Bronchial epithelial cell (primary cell): ENCODE measurements around the gene MYZAP. TPM values are rescaled to one million over a fixed set of nuclear protein-coding genes. Genes with fewer than 3 reads are reported as not detected.
"Not testable (repeated sequence)": the region's sequence is repeated elsewhere in the genome, so short reads cannot be mapped to it uniquely, and the experiment has no call there.

Source experiments
- DNase-seq: peaks from one replicate; pipeline ENCODE4 v3.0.0-alpha.2; 2010; ENCODE audit warnings: low read depth
- FAIRE-seq: peaks from 2 replicates; lab custom pipeline; 2011; peaks lifted over from hg19 to GRCh38; lab: Jason Lieb, UNC
- H3K27me3 ChIP-seq: 2 replicates; pipeline ENCODE4 v1.5.1; 2011; ENCODE audit warnings: low read length; ENCODE audit not compliant: control insufficient read depth, insufficient read depth
- H3K36me3 ChIP-seq: 2 replicates; pipeline ENCODE4 v1.5.1; 2011; ENCODE audit warnings: low read length; ENCODE audit not compliant: control insufficient read depth, insufficient read depth
- H3K4me3 ChIP-seq: 2 replicates; pipeline ENCODE4 v1.5.1; 2011; ENCODE audit warnings: mild to moderate bottlenecking, low read depth, low read length, control low read depth
- total RNA-seq: library from RNA; depleted of rRNA; stranded (reverse); fragments of >200 nt; gene quantifications from 2 replicates; pipeline ENCODE4 v1.2.1, GENCODE V29; 2014
- TF ChIP-seq, protein P1 (sequence below): IDR thresholded peaks from 2 replicates; pipeline ENCODE4 v1.5.1; 2011; ENCODE audit warnings: mild to moderate bottlenecking, moderate library complexity, low read length, control low read depth, inconsistent platforms; ENCODE audit not compliant: insufficient read depth, severe bottlenecking

Gene MYZAP
- total RNA-seq, 1 donor from 2014 or later: 2.4 TPM

- TF ChIP-seq, protein P1, sequence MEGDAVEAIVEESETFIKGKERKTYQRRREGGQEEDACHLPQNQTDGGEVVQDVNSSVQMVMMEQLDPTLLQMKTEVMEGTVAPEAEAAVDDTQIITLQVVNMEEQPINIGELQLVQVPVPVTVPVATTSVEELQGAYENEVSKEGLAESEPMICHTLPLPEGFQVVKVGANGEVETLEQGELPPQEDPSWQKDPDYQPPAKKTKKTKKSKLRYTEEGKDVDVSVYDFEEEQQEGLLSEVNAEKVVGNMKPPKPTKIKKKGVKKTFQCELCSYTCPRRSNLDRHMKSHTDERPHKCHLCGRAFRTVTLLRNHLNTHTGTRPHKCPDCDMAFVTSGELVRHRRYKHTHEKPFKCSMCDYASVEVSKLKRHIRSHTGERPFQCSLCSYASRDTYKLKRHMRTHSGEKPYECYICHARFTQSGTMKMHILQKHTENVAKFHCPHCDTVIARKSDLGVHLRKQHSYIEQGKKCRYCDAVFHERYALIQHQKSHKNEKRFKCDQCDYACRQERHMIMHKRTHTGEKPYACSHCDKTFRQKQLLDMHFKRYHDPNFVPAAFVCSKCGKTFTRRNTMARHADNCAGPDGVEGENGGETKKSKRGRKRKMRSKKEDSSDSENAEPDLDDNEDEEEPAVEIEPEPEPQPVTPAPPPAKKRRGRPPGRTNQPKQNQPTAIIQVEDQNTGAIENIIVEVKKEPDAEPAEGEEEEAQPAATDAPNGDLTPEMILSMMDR: peak; percentile 86
- no peaks in the 10 kb centered on the region for H3K27me3 ChIP-seq
- peak; percentile 93 for DNase-seq
- H3K4me3 ChIP-seq: no peak overlapping the region
- no peaks in the 10 kb centered on the region for H3K36me3 ChIP-seq
- peak; percentile 97 for FAIRE-seq
These were observed 20.2 kb downstream of the MYZAP start for GRCh38 chr15:57611938-57612337.

DNA sequence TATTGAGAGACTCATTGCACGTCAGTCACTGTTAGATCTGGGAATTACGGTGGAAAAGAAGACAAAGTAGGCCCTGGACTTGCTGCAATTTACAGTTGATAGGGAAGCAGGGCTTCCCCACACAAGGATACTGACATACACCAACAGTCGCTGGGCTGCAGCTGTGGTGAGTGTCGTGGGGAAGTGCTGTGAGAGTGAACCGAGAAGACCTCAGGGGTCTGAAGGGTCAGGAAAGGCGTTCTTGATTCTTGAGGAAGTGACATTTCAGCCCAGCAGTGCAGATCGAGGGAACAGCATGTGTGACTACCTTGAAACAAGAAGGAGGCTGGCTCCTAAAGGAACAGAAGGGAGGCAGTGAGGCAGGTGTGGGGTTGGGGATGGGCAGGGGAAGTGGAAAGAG is 22.5 kb downstream of the MYZAP start:
- H3K4me3 ChIP-seq: no peak overlapping the region
- DNase-seq (no peak), FAIRE-seq (no peak)
- TF ChIP-seq, protein P1: no peak
- H3K27me3 ChIP-seq: no peaks in the 10 kb centered on the region
- no peaks in the 10 kb centered on the region for H3K36me3 ChIP-seq

GRCh38 chr15:57615951-57616496 is 24.3 kb downstream of the MYZAP start:
- not testable (repeated sequence) for FAIRE-seq, H3K4me3 ChIP-seq, H3K27me3 ChIP-seq, H3K36me3 ChIP-seq, DNase-seq

DNA sequence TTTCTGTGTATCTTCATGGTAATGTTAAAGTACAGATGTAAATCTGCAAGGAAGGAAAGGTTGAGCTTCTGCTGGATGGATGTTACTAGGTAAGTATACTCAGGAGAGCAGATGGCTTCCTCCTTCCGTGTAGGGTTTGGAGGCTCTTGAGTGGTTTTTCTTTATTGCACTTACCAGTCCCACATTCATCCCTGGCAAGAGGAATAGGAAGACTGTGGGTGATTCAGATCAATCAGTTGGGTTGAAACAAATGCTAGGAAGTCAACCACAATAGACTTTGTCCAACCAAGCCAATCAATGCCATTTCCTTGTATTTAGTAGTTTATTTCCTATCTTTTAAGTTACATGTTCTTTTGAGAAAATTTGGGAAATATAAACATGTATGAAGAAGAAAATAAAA is 26.6 kb downstream of the MYZAP start:
- DNase-seq (no peak), FAIRE-seq (no peak)
- no peak overlapping the region for H3K4me3 ChIP-seq
- TF ChIP-seq, protein P1: no peak
- H3K27me3 ChIP-seq: no peaks in the 10 kb centered on the region
- H3K36me3 ChIP-seq: no peaks in the 10 kb centered on the region

DNA sequence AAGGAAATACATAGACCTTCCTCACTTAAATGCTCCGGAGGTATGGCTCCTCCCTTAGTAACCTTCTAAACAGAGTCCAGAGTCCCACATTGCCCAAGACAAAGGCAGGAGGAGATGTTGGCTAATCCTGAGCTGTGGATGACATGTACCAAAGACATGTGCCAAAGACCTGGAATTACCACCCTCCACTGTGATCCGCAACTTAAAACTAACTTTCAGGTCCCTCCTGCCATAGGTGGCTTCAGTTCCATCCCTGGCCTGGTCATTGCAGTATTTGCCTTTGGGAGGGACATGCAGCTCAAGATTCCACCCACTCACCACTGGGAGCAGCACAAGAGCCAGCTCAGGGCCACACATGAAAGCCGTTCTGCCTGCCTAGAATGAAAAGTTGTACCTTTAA is 28.0 kb downstream of the MYZAP start:
- Histone ChIP-seq H3K4me3 (no peak overlapping the region), H3K36me3 (no peaks in the 10 kb centered on the region), H3K27me3 (no peaks in the 10 kb centered on the region)
- FAIRE-seq (no peak), DNase-seq (no peak)
- TF ChIP-seq, protein P1: no peak

GRCh38 chr15:57624730-57625129 is 33.0 kb downstream of the MYZAP start:
- H3K27me3 ChIP-seq: no peaks in the 10 kb centered on the region
- TF ChIP-seq, protein P1: no peak
- H3K36me3 ChIP-seq: peaks cover 1% of the 10 kb centered on the region
- FAIRE-seq (no peak), DNase-seq (no peak)
- H3K4me3 ChIP-seq: no peak overlapping the region
